HEK293T (cell line): ENCODE data around the gene RBL2.

Experiments
- PKNOX1 ChIP-seq: fragments of 450-650 bp; IDR thresholded peaks from 2 replicates; pipeline ENCODE4 v1.6.1; 2016
- SP1 ChIP-seq: fragments of 450-650 bp; IDR thresholded peaks from 2 replicates; pipeline ENCODE4 v1.6.1; 2017
- TARDBP ChIP-seq: fragments of 450-650 bp; IDR thresholded peaks from 2 replicates; pipeline ENCODE4 v1.6.1; 2016
- ZNF384 ChIP-seq: fragments of 450-650 bp; IDR thresholded peaks from 2 replicates; pipeline ENCODE4 v1.6.1; 2016

DNA sequence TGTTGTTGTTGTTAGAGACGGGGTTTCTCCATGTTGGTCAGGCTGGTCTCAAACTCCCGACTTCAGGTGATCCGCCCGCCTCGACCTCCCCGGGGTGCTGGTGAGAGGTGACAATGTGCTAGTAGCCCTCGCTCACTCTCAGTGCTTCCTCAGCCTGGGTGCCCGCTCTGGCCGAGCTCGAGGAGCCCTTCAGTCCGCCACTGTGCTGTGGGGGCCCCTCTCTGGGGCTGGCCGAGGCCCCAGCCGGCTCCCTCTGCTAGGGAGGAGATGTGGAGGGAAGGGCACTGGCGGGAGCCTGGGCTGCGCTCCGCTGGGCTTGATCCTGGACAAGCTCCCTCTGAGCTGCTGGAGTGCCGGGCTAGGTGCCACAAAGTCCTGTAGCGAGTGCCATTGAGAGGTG, 21.7 kb upstream of the RBL2 start:
- TF ChIP-seq TARDBP: no peak
- TF ChIP-seq SP1: no peak
- no peak for TF ChIP-seq ZNF384
- TF ChIP-seq PKNOX1: no peak
